ENCODE measurements around the gene KIZ. TPM values are rescaled to one million over a fixed set of nuclear protein-coding genes. Genes with fewer than 3 reads are reported as not detected.

KIZ gene
- total RNA-seq, 1 experiment from 2014 or later: 31.8 TPM

GRCh38 chr20:21272279-21272678 lies 146.4 kb downstream of the KIZ start:
- CTCF ChIA-PET: no interaction called here
- no peaks in the 10 kb centered on the region for H3K9me3 Mint-ChIP-seq (ENCODE audit: unreplicated experiment)
- H3K4me1 Mint-ChIP-seq (ENCODE audit: low read depth, unreplicated experiment): no peaks in the 10 kb centered on the region
- intact Hi-C loops (cut with micrococcal nuclease; ENCODE audit: unreplicated experiment): no loop called here
- Histone ChIP-seq H3K4me3 (ENCODE audit: low read depth, low read length) (no peak overlapping the region), H3K36me3 (ENCODE audit: control insufficient read depth, insufficient read depth, low read length) (no peaks in the 10 kb centered on the region), H3K4me1 (no peaks in the 10 kb centered on the region), H3K27me3 (replicated peaks; ENCODE audit: control insufficient read depth, insufficient read depth, low read length) (no peaks in the 10 kb centered on the region), H3K9me3 (no peaks in the 10 kb centered on the region)
- POLR2A ChIA-PET: no interaction called here
- no TSS peak for BruUV-seq (replicated peaks)
- no peaks in the 10 kb centered on the region for H3K36me3 Mint-ChIP-seq (ENCODE audit: insufficient read depth, unreplicated experiment)
- peaks cover 4% of the 10 kb centered on the region for H3K27me3 Mint-ChIP-seq (ENCODE audit: insufficient read depth, unreplicated experiment)
- no peak for DNase-seq
- no peak overlapping the region for H3K4me3 Mint-ChIP-seq (ENCODE audit: unreplicated experiment)
- no peak for TF ChIP-seq CTCF (IDR thresholded peaks at IDR 0.05; ENCODE audit: insufficient read depth in 1 of 2, low read depth in 1 of 2, low read length in 1 of 2, severe bottlenecking in 1 of 2, unreplicated experiment in 1 of 2)
- H3K27ac Mint-ChIP-seq (ENCODE audit: unreplicated experiment): no peak overlapping the region

DNA sequence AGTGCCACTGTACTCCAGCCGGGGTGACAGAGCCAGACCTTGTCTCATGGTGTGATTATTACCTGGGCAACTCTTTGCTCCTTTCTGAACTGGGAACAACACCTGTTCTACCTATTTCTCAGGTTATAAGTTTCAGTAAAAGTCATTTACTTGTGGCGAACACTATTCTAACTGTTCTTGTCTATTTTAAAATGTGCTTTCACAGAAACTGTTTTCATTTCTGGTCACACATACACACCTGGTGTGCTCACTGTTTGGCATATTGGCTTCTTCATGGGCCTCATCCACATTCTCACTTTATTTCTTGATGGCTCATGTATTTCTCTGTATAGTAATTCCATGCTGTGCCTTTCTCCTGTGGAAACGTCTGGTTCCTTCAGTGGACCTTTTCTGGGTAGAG lies 146.8 kb downstream of the KIZ start:
- Mint-ChIP-seq H3K9me3 (ENCODE audit: unreplicated experiment) (no peaks in the 10 kb centered on the region), H3K4me1 (ENCODE audit: low read depth, unreplicated experiment) (no peaks in the 10 kb centered on the region), H3K27me3 (ENCODE audit: insufficient read depth, unreplicated experiment) (peaks cover 4% of the 10 kb centered on the region), H3K36me3 (ENCODE audit: insufficient read depth, unreplicated experiment) (no peaks in the 10 kb centered on the region), H3K27ac (ENCODE audit: unreplicated experiment) (no peak overlapping the region), H3K4me3 (ENCODE audit: unreplicated experiment) (no peak overlapping the region)
- no peaks in the 10 kb centered on the region for H3K9me3 ChIP-seq
- no peaks in the 10 kb centered on the region for H3K27me3 ChIP-seq (replicated peaks; ENCODE audit: control insufficient read depth, insufficient read depth, low read length)
- no peaks in the 10 kb centered on the region for H3K4me1 ChIP-seq
- no peak for DNase-seq
- no TSS peak for BruUV-seq (replicated peaks)
- ChIA-PET POLR2A (no interaction called here), CTCF (no interaction called here)
- intact Hi-C loops (cut with micrococcal nuclease; ENCODE audit: unreplicated experiment): no loop called here
- no peak overlapping the region for H3K4me3 ChIP-seq (ENCODE audit: low read depth, low read length)
- no peak for TF ChIP-seq CTCF (IDR thresholded peaks at IDR 0.05; ENCODE audit: insufficient read depth in 1 of 2, low read depth in 1 of 2, low read length in 1 of 2, severe bottlenecking in 1 of 2, unreplicated experiment in 1 of 2)
- H3K36me3 ChIP-seq (ENCODE audit: control insufficient read depth, insufficient read depth, low read length): no peaks in the 10 kb centered on the region

- DNase-seq: no peak
- Mint-ChIP-seq H3K36me3 (ENCODE audit: insufficient read depth, unreplicated experiment) (no peaks in the 10 kb centered on the region), H3K9me3 (ENCODE audit: unreplicated experiment) (no peaks in the 10 kb centered on the region), H3K27me3 (ENCODE audit: insufficient read depth, unreplicated experiment) (peaks cover 10% of the 10 kb centered on the region), H3K4me3 (ENCODE audit: unreplicated experiment) (no peak overlapping the region), H3K27ac (ENCODE audit: unreplicated experiment) (no peak overlapping the region), H3K4me1 (ENCODE audit: low read depth, unreplicated experiment) (no peaks in the 10 kb centered on the region)
- CTCF ChIA-PET: no interaction called here
- intact Hi-C loops (cut with micrococcal nuclease; ENCODE audit: unreplicated experiment): no loop called here
- TF ChIP-seq CTCF (IDR thresholded peaks at IDR 0.05; ENCODE audit: insufficient read depth in 1 of 2, low read depth in 1 of 2, low read length in 1 of 2, severe bottlenecking in 1 of 2, unreplicated experiment in 1 of 2): no peak
- H3K4me3 ChIP-seq (ENCODE audit: low read depth, low read length): no peak overlapping the region
- H3K27me3 ChIP-seq (replicated peaks; ENCODE audit: control insufficient read depth, insufficient read depth, low read length): no peaks in the 10 kb centered on the region
- BruUV-seq (replicated peaks): no TSS peak
- no peaks in the 10 kb centered on the region for H3K9me3 ChIP-seq
- no peaks in the 10 kb centered on the region for H3K4me1 ChIP-seq
- no peaks in the 10 kb centered on the region for H3K36me3 ChIP-seq (ENCODE audit: control insufficient read depth, insufficient read depth, low read length)
- POLR2A ChIA-PET: no interaction called here
Measured at GRCh38 chr20:21273755-21274386, 148.0 kb downstream of the KIZ start.

All from Caco-2 (cell line).